SK-N-SH treated with all-trans-retinoic acid at 6 μM for 48 hours (cell line): ENCODE data around the gene GUK1.

Source experiments
- ATAC-seq: fragments of 200-7000 bp; cut with Tn5 transposase; 3 replicates; pipeline ENCODE4 v1.9.1; 2020; ENCODE audit warnings: mild to moderate bottlenecking, moderate library complexity
- BACH2 ChIP-seq: fragments of 250-450 bp; sonication (Bioruptor Pico); IDR thresholded peaks from 2 replicates; pipeline ENCODE4 v1.9.0; 2021; ENCODE audit warnings: mild to moderate bottlenecking, borderline replicate concordance
- CSRNP3 ChIP-seq: fragments of 250-450 bp; sonication (Bioruptor Pico); IDR thresholded peaks from 2 replicates; pipeline ENCODE4 v1.5.1; 2021; ENCODE audit warnings: mild to moderate bottlenecking, moderate library complexity
- ESRRG ChIP-seq: fragments of 250-450 bp; sonication (Bioruptor Pico); IDR thresholded peaks from 2 replicates; pipeline ENCODE4 v1.6.1; 2021; ENCODE audit warnings: mild to moderate bottlenecking
- GLIS3 ChIP-seq: fragments of 250-450 bp; sonication (Bioruptor Pico); IDR thresholded peaks from 2 replicates; pipeline ENCODE4 v1.5.0; 2020; ENCODE audit warnings: mild to moderate bottlenecking, moderate library complexity
- ISL1 ChIP-seq: fragments of 250-450 bp; sonication (Bioruptor Pico); IDR thresholded peaks from 2 replicates; pipeline ENCODE4 v2.1.2; 2022; ENCODE audit warnings: mild to moderate bottlenecking, moderate library complexity
- OSR1 ChIP-seq: fragments of 250-450 bp; sonication (Bioruptor Pico); IDR thresholded peaks from 2 replicates; pipeline ENCODE4 v1.8.0; 2022; ENCODE audit warnings: moderate library complexity, mild to moderate bottlenecking, inconsistent platforms
- PATZ1 ChIP-seq: fragments of 250-450 bp; sonication (Bioruptor Pico); IDR thresholded peaks from 2 replicates; pipeline ENCODE4 v1.8.0; 2020; ENCODE audit warnings: mild to moderate bottlenecking, moderate library complexity, borderline replicate concordance
- POU6F1 ChIP-seq: fragments of 250-450 bp; sonication (Bioruptor Pico); IDR thresholded peaks from 2 replicates; pipeline ENCODE4 v1.8.0; 2021; ENCODE audit warnings: low read depth, mild to moderate bottlenecking, moderate library complexity, borderline replicate concordance
- PPARA ChIP-seq: fragments of 250-450 bp; sonication (Bioruptor Pico); IDR thresholded peaks from 2 replicates; pipeline ENCODE4 v1.5.0; 2020; ENCODE audit warnings: mild to moderate bottlenecking, borderline replicate concordance
- SNAI2 ChIP-seq: fragments of 250-450 bp; sonication (Bioruptor Pico); IDR thresholded peaks from 2 replicates; pipeline ENCODE4 v1.5.0; 2020; ENCODE audit warnings: mild to moderate bottlenecking, moderate library complexity
- TCF4 ChIP-seq: fragments of 250-450 bp; sonication (Bioruptor Pico); IDR thresholded peaks from 2 replicates; pipeline ENCODE4 v1.8.0; 2021; ENCODE audit warnings: mild to moderate bottlenecking, moderate library complexity, borderline replicate concordance
- TSHZ2 ChIP-seq: fragments of 250-450 bp; sonication (Bioruptor Pico); IDR thresholded peaks from 2 replicates; pipeline ENCODE4 v1.5.0; 2020; ENCODE audit warnings: mild to moderate bottlenecking, moderate library complexity
- ZFP3 ChIP-seq: fragments of 250-450 bp; sonication (Bioruptor Pico); IDR thresholded peaks from 2 replicates; pipeline ENCODE4 v1.5.0; 2020; ENCODE audit warnings: mild to moderate bottlenecking, moderate library complexity
- ZFP30 ChIP-seq: fragments of 450-650 bp; formaldehyde crosslinking; IDR thresholded peaks from 2 replicates; pipeline ENCODE4 v1.5.0; 2022; ENCODE audit warnings: mild to moderate bottlenecking, moderate library complexity
- ZNF565 ChIP-seq: fragments of 450-650 bp; formaldehyde crosslinking; conservative IDR thresholded peaks from 2 replicates; pipeline ENCODE4 v1.5.0; 2020; ENCODE audit warnings: low read depth, mild to moderate bottlenecking, moderate library complexity
- ZNF70 ChIP-seq: fragments of 450-650 bp; formaldehyde crosslinking; IDR thresholded peaks from 2 replicates; pipeline ENCODE4 v1.5.0; 2020; ENCODE audit warnings: mild to moderate bottlenecking, moderate library complexity
- ZNF8 ChIP-seq: fragments of 450-650 bp; formaldehyde crosslinking; IDR thresholded peaks from 2 replicates; pipeline ENCODE4 v1.5.0; 2020; ENCODE audit warnings: mild to moderate bottlenecking, moderate library complexity

Gene GUK1

DNA sequence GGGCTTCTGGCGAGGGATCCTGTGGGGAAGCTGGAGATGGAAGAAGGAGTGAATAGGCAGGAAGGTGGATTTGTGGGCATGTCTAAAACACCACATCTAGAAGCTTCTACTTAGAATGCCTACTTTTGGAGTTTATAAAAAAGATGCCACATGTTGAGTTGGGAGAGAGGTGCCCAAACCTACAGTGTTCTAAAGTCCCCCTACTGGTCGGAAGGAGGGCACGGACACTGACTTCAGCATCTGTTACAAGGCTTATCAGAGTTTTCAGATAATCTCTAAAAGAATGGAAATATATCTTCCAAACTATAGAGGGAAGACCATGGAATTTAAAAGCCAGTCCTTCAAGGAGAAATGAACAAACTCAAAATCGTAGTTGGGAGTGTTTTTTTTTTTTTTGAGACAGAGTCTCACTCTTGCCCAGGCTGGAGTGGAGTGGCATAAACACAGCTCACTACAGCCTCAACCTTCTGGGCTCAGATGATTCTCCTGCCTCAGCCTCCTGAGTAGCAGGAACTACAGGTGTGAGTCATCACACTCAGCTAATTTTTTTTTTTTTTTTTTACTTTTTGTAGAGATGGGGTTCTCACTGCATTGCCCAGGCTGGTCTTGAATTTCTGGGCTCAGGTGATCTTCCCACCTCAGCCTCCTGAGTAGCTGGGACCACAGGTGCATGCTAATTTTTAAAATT lies 40.3 kb downstream of the GUK1 start (continued):
- TF ChIP-seq ZFP30 (CRISPR knock-in tag) (no peak), ZFP3 (CRISPR knock-in tag) (no peak), ISL1 (no peak), ZNF8 (CRISPR knock-in tag) (no peak), GLIS3 (CRISPR knock-in tag) (no peak), OSR1 (CRISPR knock-in tag) (no peak), ESRRG (no peak)

DNA sequence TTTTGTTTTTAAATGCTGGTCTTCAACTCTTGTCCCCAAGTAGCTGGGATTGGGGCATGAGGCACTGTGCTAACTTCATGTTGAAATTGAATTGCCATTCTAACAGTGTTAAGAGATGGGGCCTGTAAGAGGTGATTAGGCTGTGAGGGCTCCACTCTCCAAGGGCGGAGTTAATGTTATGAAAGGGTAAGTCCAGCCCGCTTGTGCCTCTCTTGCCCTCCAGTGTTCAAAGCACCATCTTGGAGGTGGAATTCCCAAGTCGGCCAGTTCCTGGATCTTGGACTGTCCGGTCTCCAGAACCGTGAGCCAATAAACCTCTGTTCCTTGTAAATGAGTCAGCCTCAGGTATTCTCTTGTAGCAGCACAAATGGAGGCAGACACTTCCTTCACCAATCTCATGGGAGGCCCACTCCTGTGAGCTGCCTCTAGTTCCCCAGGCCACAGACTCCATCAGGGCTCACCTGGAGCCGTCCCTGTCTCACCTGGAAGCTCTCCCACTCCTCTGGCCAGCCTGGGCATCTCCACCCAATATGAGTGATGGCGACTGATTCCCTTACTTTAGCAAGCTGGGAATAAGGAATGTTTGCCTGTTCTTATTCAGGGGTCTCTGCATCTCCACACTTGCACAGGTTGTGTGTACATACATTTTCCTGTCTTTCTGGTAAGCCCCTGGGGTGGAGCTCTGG lies 41.0 kb downstream of the GUK1 start:
- TF ChIP-seq ZFP30 (CRISPR knock-in tag) (no peak), OSR1 (CRISPR knock-in tag) (no peak), CSRNP3 (CRISPR knock-in tag) (no peak), ZNF565 (CRISPR knock-in tag) (no peak), SNAI2 (no peak), TCF4 (CRISPR knock-in tag) (no peak), POU6F1 (CRISPR knock-in tag) (no peak), ZNF70 (CRISPR knock-in tag) (no peak), ISL1 (no peak), TSHZ2 (CRISPR knock-in tag) (no peak), ESRRG (no peak), PATZ1 (CRISPR knock-in tag) (no peak), ZFP3 (CRISPR knock-in tag) (no peak)
- ATAC-seq, result no peak

- ATAC-seq, result no peak
- TF ChIP-seq POU6F1 (CRISPR knock-in tag) (no peak), PPARA (no peak), TCF4 (CRISPR knock-in tag) (no peak)
Measured at GRCh38 chr1:228181645-228182034, 41.6 kb downstream of the GUK1 start.

- no peak for ATAC-seq
- no peak for TF ChIP-seq GLIS3 (CRISPR knock-in tag)
- no peak for TF ChIP-seq BACH2 (CRISPR knock-in tag)
- TF ChIP-seq ZNF8 (CRISPR knock-in tag), result no peak
- no peak for TF ChIP-seq TCF4 (CRISPR knock-in tag)
Measured at GRCh38 chr1:228182296-228183030, 42.4 kb downstream of the GUK1 start.
